ENCODE measurements around the gene BEND5. TPM values are rescaled to one million over a fixed set of nuclear protein-coding genes. Genes with fewer than 3 reads are reported as not detected.
A peak's percentile ranks its signal among the peaks of the same experiment; 100 is the strongest.

Gene BEND5
- polyA plus RNA-seq, 4 donors: 25.5 to 29.2 (median 26.8) TPM

GRCh38 chr1:48726139-48726538 is 50.6 kb downstream of the BEND5 start:
- no peak for DNase-seq (ENCODE audit: low read depth in 4 of 4, low spot score in 2 of 4)

GRCh38 chr1:48725341-48726046 is 51.2 kb downstream of the BEND5 start:
- DNase-seq (ENCODE audit: low read depth in 4 of 4, low spot score in 2 of 4): no peak

DNA sequence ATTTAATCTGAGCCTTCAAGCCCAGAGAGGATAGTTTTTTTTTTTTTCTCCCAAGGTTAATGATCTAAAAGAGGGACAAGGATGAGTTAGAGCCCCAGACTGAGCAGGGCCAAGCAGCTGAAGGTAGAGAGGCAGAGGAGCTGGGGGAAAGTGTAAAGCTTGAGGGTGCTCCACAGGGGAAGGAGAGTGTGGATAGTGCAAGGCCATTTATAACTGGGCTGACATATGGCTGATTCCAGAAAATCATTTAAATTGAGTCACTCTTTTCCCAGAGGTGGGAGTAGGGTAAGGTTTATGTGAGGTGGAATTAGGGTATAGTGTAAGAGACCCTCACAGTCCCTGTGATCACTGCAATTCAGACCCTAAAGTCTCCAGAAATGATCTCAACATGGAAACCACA is 55.8 kb downstream of the BEND5 start:
- DNase-seq (ENCODE audit: low read depth in 4 of 4, low spot score in 2 of 4): no peak

- no peak for DNase-seq (ENCODE audit: low read depth in 4 of 4, low spot score in 2 of 4)
These were observed 58.0 kb downstream of the BEND5 start for GRCh38 chr1:48718705-48719104.

DNA sequence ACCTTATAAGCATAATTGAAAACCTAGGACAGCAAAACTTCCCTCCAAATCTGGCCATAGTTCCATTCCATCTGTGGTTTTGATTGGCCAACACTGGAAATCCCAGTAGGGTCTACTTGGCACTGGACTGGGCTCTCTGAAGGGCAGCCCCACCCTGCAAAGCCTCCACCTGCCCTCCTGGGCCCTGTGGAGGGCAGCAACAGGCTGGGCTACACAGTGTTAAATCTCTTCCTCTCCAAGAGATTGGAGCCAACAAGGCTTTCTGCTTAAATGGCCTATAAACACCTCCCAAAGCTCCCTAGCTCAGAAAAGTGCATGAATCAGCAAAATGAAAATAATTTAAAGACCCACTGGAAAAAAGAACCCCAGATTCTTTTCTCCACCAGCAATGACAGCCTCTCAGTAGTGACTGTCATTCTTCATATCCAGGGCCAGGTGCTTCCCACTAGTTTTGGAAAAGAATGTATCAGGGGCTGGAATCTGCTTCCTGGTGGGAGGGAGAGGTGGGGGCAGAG is 58.5 kb downstream of the BEND5 start:
- no peak for DNase-seq (ENCODE audit: low read depth in 4 of 4, low spot score in 2 of 4)

GRCh38 chr1:48717082-48717481 is 59.6 kb downstream of the BEND5 start:
- DNase-seq (ENCODE audit: low read depth in 4 of 4, low spot score in 2 of 4): no peak

DNA sequence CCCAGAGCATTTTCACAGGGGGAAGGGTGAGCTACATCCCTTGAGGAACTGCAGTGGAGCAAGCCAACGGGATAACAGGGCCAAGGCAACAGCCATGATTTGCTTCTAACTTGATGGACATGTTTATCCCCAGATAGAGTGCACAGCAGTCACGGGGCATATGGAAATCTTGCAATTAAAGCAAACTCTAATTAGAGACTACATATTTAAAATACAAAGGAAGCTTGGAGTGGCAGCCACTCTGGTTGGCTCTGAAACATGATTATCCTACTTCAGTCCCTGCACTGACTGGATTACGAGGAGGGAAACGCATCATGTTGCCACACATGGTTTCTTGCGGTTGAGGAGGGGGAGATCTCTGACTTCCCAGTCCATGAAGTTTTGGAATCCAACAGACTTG is 60.8 kb downstream of the BEND5 start:
- DNase-seq (ENCODE audit: low read depth in 4 of 4, low spot score in 2 of 4): no peak

DNA sequence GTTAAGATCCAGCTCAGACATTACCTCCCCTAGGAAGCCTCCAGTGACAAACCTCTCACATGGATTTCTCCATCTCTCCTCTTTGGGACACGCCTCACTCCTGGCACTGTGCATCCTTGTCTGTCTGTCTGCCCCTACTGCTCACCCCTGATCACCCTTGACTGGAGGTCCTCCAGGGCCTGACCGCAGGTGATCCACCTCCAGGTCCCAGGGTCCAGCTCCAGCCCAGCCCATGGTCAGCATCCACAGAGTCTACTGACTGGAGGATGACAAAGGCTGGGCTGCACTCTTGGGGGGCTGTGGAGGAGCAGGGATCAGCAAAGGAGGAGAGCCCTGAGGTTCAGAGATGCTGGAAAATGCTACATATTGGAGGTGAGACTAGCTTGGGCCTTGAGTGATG is 65.8 kb downstream of the BEND5 start:
- DNase-seq (ENCODE audit: low read depth in 4 of 4, low spot score in 2 of 4): no peak

DNA sequence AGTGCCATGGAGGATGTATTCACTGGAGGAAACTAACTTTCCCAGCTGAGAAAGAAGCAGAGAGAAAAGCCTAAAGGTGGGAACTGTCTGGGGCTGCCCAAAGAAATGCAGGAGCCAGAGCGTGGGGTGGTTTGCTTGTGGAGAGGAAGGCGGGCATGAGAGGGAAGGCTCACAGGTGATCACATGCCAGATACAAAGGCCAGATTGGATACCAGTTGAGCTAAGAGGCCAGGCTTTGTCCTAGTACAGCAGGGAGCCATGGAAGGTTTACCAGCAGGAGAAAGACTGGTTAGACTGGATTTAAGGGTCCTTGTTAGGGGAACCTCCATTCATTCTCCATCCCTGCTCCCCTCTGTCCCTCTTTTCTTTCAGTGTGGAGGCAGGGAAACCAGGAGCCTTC is 66.4 kb downstream of the BEND5 start:
- DNase-seq (ENCODE audit: low read depth in 4 of 4, low spot score in 2 of 4): no peak

DNA sequence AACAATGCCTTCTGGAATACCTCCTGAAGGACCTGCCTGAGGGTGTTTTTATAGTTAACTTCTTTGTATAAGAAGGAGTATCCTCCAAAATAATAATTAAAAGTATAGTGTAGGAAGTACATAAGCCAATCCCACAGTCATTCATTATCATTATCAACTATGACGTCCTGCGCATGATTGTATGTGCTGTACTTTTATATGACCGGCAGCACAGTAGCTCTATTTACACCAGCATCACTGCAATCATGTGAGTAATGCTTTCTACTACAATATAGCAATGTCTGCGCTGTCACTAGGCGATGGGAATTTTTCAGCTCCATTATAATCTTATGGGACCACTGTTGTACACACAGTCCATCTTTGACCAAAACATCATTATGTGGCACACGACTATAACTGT is 72.0 kb downstream of the BEND5 start:
- DNase-seq (ENCODE audit: low read depth in 4 of 4, low spot score in 2 of 4): no peak

DNA sequence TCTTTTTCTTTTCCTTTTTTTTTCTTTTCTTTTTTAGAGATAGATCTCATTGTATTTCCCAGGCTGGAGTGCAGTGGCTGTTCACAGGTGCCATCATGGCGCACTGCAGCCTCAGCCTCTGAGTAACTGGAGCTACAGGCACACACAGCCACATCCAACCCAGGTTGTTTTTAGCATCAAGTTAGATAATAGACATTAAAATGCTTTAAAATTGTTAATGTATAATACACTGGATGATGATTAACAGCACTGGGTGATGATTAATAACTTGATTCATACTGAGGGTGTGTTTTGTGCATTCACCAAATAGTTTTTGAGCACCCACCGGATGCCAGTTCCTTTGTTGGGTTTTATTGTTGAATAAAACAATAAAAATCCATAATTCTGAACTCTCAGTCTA is 75.2 kb downstream of the BEND5 start:
- no peak for DNase-seq (ENCODE audit: low read depth in 4 of 4, low spot score in 2 of 4)

- DNase-seq (ENCODE audit: low read depth in 4 of 4, low spot score in 2 of 4): peak in 1 of 4 donors; percentile 26
These were observed 79.5 kb downstream of the BEND5 start for GRCh38 chr1:48697066-48697707.

GRCh38 chr1:48695161-48695560 is 81.5 kb downstream of the BEND5 start:
- no peak for DNase-seq (ENCODE audit: low read depth in 4 of 4, low spot score in 2 of 4)

- DNase-seq (ENCODE audit: low read depth in 4 of 4, low spot score in 2 of 4): no peak
These were observed 82.9 kb downstream of the BEND5 start for GRCh38 chr1:48693674-48694320.

DNA sequence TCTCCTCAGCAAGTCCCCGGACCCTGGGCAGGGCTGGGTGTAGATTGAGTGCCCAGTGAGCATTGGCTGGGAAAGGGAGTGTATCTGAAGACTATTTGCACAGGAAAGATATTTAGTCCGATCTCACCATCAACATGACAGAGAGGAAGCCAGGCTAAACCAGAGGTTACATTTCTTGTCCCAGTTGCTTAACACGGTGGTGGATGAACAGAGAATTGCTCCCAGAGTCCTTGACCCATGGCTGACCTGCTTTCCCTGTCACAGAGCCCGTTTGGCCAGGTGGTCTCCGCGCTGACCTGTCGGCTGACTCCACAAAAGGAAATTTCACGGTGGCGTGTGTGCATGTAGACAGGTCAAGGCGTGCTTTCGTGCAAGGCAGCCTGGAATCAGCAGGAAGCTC is 83.5 kb downstream of the BEND5 start:
- no peak for DNase-seq (ENCODE audit: low read depth in 4 of 4, low spot score in 2 of 4)

GRCh38 chr1:48692235-48692634 is 84.5 kb downstream of the BEND5 start:
- DNase-seq (ENCODE audit: low read depth in 4 of 4, low spot score in 2 of 4): no peak

DNA sequence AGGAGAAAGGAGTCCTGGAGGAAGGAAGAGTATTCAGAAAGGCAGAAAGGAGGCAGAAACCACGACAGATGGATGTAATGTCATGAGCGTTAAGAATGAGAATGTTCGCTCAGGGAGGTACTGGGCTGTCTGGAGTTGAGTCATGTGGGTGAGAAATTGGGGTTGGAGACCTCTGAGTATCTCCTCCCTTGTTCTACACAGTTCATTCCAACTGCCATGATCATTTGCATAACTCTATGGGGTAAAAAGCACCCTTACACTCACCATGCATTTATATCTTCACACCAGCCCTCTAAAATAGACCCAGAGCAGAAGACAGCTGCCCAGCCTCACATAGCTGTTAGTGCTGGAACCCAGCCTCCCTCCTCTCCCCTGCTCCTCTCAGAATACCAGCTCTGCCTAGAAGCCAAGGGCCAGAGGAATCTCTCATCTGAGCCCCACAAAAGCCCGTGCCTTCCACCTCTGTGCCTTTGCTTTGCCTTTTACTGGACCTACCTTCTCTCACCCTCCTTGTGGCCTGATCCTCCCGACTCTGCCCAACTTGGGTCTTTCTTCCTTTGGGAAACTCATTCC is 85.2 kb downstream of the BEND5 start:
- no peak for DNase-seq (ENCODE audit: low read depth in 4 of 4, low spot score in 2 of 4)

GRCh38 chr1:48688102-48688760 is 88.5 kb downstream of the BEND5 start:
- DNase-seq (ENCODE audit: low read depth in 4 of 4, low spot score in 2 of 4): no peak

- DNase-seq (ENCODE audit: low read depth in 4 of 4, low spot score in 2 of 4): peak in 3 of 4 donors; percentile 24 to 54 (median 38)
These were observed 89.2 kb downstream of the BEND5 start for GRCh38 chr1:48687282-48688045.

DNA sequence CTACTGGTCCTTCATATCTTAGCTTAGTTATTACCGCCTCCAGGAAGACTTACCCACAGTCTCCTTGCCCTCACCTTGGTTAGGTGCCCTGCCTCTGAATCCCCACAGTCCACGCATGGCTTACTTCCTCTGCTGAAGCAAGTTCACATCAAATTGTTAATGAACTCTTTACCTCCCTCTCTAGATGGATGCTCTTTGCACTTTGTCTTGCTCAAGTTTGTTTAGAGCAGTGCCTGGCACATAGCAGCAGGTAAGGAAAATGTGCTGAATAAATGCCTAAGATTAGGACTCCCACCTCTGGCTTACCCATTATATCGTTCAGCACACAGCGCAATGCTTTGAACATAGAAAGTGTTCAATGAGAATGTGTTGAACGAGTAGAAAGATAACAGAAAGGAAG is 90.5 kb downstream of the BEND5 start:
- DNase-seq (ENCODE audit: low read depth in 4 of 4, low spot score in 2 of 4): no peak

Measured in left renal cortex interstitium (tissue), 4 donors.